GM18508 (cell line): ENCODE results near the gene NTSR1.

ENCODE experiments used
- ATAC-seq: cut with Tn5 transposase; IDR thresholded peaks from one replicate; pipeline ENCODE4 v1.9.1; 2021; ENCODE audit warnings: moderate number of reproducible peaks; ENCODE audit not compliant: insufficient read depth, unreplicated experiment

NTSR1 gene

GRCh38 chr20:62708591-62709536 is at the start of gene NTSR1:
Gene NTSR1 (plus strand): TSS chr20:62708836. CDS start chr20:62709208, 372 bp downstream.
- no peak for ATAC-seq

GRCh38 chr20:62659488-62660239 is 49.0 kb upstream of the NTSR1 start:
- no peak for ATAC-seq

GRCh38 chr20:62660240-62660615 is 48.4 kb upstream of the NTSR1 start:
- no peak for ATAC-seq

GRCh38 chr20:62660768-62661167 is 47.9 kb upstream of the NTSR1 start:
- no peak for ATAC-seq

- ATAC-seq, result no peak
Measured at GRCh38 chr20:62661647-62662046, 47.0 kb upstream of the NTSR1 start.

GRCh38 chr20:62662422-62662821 is 46.2 kb upstream of the NTSR1 start:
- ATAC-seq, result no peak

- no peak for ATAC-seq
Measured at GRCh38 chr20:62663145-62664018, 45.3 kb upstream of the NTSR1 start.

- ATAC-seq, result no peak
Measured at GRCh38 chr20:62664019-62664971, 44.3 kb upstream of the NTSR1 start.

GRCh38 chr20:62665153-62665754 is 43.4 kb upstream of the NTSR1 start:
- no peak for ATAC-seq

GRCh38 chr20:62665826-62666735 is 42.6 kb upstream of the NTSR1 start:
- no peak for ATAC-seq

- ATAC-seq, result no peak
Measured at GRCh38 chr20:62666736-62667529, 41.7 kb upstream of the NTSR1 start.

- no peak for ATAC-seq
Measured at GRCh38 chr20:62667530-62668440, 40.9 kb upstream of the NTSR1 start.

- no peak for ATAC-seq
Measured at GRCh38 chr20:62668441-62669027, 40.1 kb upstream of the NTSR1 start.

GRCh38 chr20:62669249-62669648 is 39.4 kb upstream of the NTSR1 start:
- no peak for ATAC-seq

- no peak for ATAC-seq
Measured at GRCh38 chr20:62670156-62670555, 38.5 kb upstream of the NTSR1 start.

GRCh38 chr20:62670998-62671397 is 37.6 kb upstream of the NTSR1 start:
- ATAC-seq, result no peak
